MM.1S (cell line): ENCODE measurements around the gene POM121.
"Not testable (repeated sequence)": the region's sequence is repeated elsewhere in the genome, so short reads cannot be mapped to it uniquely, and the experiment has no call there.

Experiments
- EZH2phosphoT487 ChIP-seq: fragments of 300-600 bp; sonication (generic); IDR thresholded peaks from 2 replicates; pipeline ENCODE4 v1.6.1; 2018; ENCODE audit warnings: antibody characterized with exemption, low read length
- TF ChIP-seq, protein P1 (sequence below): fragments of 300-600 bp; sonication (generic); IDR thresholded peaks from 2 replicates; pipeline ENCODE4 v1.5.1; 2016; ENCODE audit warnings: antibody characterized with exemption, low read length, mixed read lengths

DNA sequence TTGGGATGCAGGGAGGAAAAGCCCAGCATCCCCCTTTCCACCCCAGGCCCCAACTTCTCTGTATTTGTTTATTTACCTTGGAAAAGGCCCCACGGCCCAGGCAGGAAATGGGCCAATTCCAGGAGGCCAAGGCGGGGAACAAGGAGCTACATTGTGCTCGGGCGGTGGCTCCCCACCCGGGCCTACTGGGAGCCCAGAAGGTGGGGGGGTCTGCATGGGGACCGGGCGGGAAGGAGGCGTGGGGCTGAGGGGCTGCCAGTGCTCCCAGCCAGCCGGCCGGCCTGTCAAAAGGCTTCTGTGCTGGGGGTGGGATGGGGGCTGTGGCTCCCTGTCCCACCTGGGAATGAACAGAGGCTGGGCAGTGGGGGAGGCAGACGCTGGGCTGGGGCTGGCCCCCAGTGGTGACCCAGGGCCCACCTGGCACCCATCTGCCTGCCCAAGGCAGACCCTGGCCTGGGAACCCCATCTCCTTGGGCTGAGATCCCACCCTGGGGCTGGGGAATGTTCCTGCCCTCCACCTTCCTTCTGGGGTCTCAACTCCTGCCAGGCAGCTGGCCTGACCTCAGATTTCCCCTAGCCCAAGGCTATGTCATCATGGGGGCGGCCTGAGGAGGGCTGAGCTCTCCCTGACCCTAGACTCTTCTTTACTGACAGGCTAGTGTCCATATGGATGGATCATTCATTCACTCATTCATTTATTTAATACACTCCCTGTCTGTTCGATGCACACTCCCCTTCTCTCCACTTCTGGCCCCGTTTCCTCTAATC lies 65.4 kb downstream of the POM121 start:
- not testable (repeated sequence) for TF ChIP-seq EZH2phosphoT487
- TF ChIP-seq, protein P1, sequence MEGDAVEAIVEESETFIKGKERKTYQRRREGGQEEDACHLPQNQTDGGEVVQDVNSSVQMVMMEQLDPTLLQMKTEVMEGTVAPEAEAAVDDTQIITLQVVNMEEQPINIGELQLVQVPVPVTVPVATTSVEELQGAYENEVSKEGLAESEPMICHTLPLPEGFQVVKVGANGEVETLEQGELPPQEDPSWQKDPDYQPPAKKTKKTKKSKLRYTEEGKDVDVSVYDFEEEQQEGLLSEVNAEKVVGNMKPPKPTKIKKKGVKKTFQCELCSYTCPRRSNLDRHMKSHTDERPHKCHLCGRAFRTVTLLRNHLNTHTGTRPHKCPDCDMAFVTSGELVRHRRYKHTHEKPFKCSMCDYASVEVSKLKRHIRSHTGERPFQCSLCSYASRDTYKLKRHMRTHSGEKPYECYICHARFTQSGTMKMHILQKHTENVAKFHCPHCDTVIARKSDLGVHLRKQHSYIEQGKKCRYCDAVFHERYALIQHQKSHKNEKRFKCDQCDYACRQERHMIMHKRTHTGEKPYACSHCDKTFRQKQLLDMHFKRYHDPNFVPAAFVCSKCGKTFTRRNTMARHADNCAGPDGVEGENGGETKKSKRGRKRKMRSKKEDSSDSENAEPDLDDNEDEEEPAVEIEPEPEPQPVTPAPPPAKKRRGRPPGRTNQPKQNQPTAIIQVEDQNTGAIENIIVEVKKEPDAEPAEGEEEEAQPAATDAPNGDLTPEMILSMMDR = not testable (repeated sequence)
